HL-60/S4 treated with phorbol 12-myristate 13-acetate at 8.2 ng/mL for 4 days and 3 days (cell line): ENCODE data around the gene LMF2.
"Not testable (repeated sequence)": the region's sequence is repeated elsewhere in the genome, so short reads cannot be mapped to it uniquely, and the experiment has no call there.

ENCODE experiments used
- in situ Hi-C: fragments of 300-500 bp; cut with MboI; formaldehyde crosslinking; loops from 2 replicates; pipeline ENCODE4 v1.15.0; 2022; ENCODE audit warnings: low sequenced_read_pairs

Gene LMF2

GRCh38 chr22:50524676-50525103 lies 17.2 kb upstream of the LMF2 start:
- in situ Hi-C loops, result no loop called here

GRCh38 chr22:50523806-50524675 lies 16.5 kb upstream of the LMF2 start:
- in situ Hi-C loops, result no loop called here

GRCh38 chr22:50523458-50523805 lies 15.9 kb upstream of the LMF2 start:
- in situ Hi-C loops, result no loop called here

GRCh38 chr22:50522806-50523438 lies 15.4 kb upstream of the LMF2 start:
- in situ Hi-C loops, result no loop called here

- in situ Hi-C loops, result no loop called here
Measured at GRCh38 chr22:50522208-50522805, 14.8 kb upstream of the LMF2 start.

- in situ Hi-C loops, result no loop called here
Measured at GRCh38 chr22:50521710-50522109, 14.2 kb upstream of the LMF2 start.

- in situ Hi-C loops, result no loop called here
Measured at GRCh38 chr22:50520826-50521453, 13.4 kb upstream of the LMF2 start.

- in situ Hi-C loops, result not testable (repeated sequence)
Measured at GRCh38 chr22:50520184-50520583, 12.7 kb upstream of the LMF2 start.

GRCh38 chr22:50519151-50519550 lies 11.6 kb upstream of the LMF2 start:
- in situ Hi-C loops, result no loop called here

- in situ Hi-C loops, result no loop called here
Measured at GRCh38 chr22:50518606-50519005, 11.1 kb upstream of the LMF2 start.

- in situ Hi-C loops, result no loop called here
Measured at GRCh38 chr22:50517495-50518260, 10.2 kb upstream of the LMF2 start.

- in situ Hi-C loops, result no loop called here
Measured at GRCh38 chr22:50516891-50517290, 9.4 kb upstream of the LMF2 start.

- in situ Hi-C loops, result no loop called here
Measured at GRCh38 chr22:50516068-50516467, 8.6 kb upstream of the LMF2 start.

- in situ Hi-C loops, result no loop called here
Measured at GRCh38 chr22:50513175-50513574, 5.7 kb upstream of the LMF2 start.

GRCh38 chr22:50508897-50509296 lies 1.4 kb upstream of the LMF2 start:
- in situ Hi-C loops, result no loop called here

GRCh38 chr22:50507991-50508884 lies 736 bp upstream of the LMF2 start, which contains the start of gene NCAPH2:
Gene NCAPH2, plus strand, starts transcription at chr22:50508224. Its CDS starts 114 bp downstream, at chr22:50508338.
- in situ Hi-C loops, result no loop called here

GRCh38 chr22:50506611-50507420 lies 686 bp downstream of the LMF2 start:
- in situ Hi-C loops, result no loop called here

GRCh38 chr22:50505776-50506610 lies 1.5 kb downstream of the LMF2 start:
- in situ Hi-C loops, result no loop called here
